Measurements from ENCODE around the gene PPP2R5A. TPM values are rescaled to one million over a fixed set of nuclear protein-coding genes. Genes with fewer than 3 reads are reported as not detected.
"Not testable (repeated sequence)": the region's sequence is repeated elsewhere in the genome, so short reads cannot be mapped to it uniquely, and the experiment has no call there.

PPP2R5A gene
- total RNA-seq, 1 experiment from 2014 or later, result 18.4 TPM

DNA sequence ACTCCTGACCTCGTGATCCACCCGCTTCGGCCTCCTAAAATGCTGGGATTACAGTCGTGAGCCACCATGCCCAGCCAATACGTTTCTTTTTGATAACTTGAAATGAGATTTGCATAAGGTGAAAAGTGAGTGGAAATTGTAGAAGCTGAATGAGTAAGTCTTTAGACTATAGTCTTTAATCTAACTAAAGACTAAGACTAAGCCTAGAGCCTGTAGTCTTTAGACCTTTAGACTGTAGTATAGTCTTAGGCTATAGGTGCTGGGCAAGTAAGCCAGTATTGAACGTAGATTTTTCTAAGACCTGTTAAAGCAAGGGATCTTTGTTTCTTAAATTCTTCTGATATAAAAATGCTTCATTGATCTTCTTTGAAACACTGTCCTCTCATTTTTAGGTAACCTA is 12.1 kb downstream of the PPP2R5A start:
- DNase-seq (ENCODE audit: low spot score), result no peak

GRCh38 chr1:212301580-212301979 is 16.4 kb downstream of the PPP2R5A start:
- no peak for DNase-seq (ENCODE audit: low spot score)

GRCh38 chr1:212302745-212303383 is 17.7 kb downstream of the PPP2R5A start:
- DNase-seq (ENCODE audit: low spot score), result no peak

DNA sequence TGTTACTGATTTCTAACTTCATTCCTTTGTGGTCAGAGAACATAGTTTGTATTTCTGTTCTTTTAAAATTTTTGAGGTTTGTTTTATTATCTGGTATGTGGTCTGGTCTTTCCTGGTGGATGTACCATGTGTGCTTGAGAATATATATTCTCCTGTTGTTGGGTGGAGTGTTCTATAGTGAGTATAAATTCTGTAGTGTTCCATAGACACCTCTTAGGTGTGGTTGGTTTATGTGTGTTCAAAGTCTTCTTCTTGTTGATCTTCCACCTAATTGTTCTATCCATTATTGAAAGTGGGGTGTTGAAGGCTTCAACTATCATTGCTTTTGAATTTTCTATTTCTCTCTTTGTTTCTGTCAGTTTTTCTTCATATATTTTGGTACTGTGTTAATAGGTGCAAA is 20.1 kb downstream of the PPP2R5A start:
- DNase-seq (ENCODE audit: low spot score), result no peak

DNA sequence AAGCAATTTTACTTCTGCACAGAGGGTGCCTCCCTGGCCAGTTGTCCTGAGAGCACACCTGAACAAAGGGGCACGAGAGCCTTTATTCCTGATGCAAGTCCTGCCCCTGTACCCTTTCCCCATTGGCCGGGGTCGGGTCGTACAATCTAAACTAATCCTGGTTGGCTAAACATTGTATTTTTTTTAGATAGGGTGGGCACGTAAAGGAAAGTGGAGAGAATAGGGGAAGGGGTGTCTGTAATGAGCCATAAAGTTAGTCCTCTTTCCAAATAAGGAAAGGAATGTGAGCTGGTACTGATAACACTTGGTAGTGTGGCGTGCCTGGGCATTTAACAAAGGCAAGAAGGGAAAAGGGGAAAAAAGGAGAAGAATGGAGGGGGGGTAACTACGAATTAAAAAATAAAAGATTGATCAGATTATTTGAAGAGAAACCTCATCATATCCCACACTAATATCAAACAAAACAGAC is 20.8 kb downstream of the PPP2R5A start:
- not testable (repeated sequence) for DNase-seq (ENCODE audit: low spot score)

- no peak for DNase-seq (ENCODE audit: low spot score)
Measured at GRCh38 chr1:212309967-212310366, 24.8 kb downstream of the PPP2R5A start.

DNA sequence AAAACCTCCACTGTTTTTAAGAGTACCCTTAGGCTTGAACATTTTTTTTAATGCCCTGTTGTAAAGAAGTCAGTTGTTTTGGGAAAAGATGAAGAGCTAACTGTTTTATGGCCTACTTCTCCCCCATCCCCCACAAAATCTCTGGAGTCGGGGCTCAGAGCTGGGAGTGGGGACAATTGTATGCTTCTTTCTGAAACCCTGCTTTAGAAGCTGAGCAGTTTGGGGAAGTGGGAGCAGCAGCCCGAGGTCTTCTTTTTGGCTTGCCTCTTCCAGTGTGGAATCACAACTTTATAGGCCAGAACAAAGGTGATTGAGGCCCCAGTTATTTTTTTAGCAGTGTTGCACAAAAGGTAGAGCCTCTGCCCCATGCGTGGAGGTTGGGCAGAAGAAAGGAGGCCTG is 25.2 kb downstream of the PPP2R5A start:
- no peak for DNase-seq (ENCODE audit: low spot score)

DNA sequence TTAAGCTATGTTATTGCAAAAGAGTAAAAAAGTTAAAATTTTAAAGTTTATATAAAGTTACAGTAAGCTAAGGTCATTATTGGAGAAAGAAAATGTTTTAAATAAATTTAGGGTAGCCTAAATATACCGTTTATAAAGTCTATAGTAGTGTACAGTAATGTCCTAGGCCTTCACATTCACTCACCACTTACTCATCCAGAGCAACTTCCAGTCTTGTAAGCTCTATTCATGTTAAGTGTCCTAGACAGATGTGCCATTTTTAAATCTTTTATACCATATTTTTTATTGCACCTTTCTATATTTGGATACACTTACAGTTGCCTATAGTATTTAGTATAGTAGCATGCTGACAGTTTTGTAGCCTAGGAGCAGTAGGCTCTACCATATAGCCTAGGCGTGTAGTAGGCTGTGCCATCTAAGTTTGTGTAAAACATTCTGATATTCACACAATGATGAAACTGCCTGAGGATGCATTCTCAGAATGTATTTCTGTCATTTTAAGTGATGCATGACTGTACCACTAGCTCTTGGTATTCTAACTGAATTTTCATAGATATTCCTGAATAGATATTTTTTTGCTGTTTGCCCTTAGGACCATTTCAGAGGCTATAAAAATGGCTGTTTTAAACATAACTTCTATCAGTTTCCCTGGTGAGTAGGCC is 26.8 kb downstream of the PPP2R5A start:
- no peak for DNase-seq (ENCODE audit: low spot score)

GRCh38 chr1:212313616-212314015 is 28.4 kb downstream of the PPP2R5A start:
- no peak for DNase-seq (ENCODE audit: low spot score)

GRCh38 chr1:212315184-212315583 is 30.0 kb downstream of the PPP2R5A start:
- no peak for DNase-seq (ENCODE audit: low spot score)

- DNase-seq (ENCODE audit: low spot score), result peak; percentile 28
Measured at GRCh38 chr1:212315907-212316306, 30.7 kb downstream of the PPP2R5A start.

- no peak for DNase-seq (ENCODE audit: low spot score)
Measured at GRCh38 chr1:212317916-212318315, 32.7 kb downstream of the PPP2R5A start.

DNA sequence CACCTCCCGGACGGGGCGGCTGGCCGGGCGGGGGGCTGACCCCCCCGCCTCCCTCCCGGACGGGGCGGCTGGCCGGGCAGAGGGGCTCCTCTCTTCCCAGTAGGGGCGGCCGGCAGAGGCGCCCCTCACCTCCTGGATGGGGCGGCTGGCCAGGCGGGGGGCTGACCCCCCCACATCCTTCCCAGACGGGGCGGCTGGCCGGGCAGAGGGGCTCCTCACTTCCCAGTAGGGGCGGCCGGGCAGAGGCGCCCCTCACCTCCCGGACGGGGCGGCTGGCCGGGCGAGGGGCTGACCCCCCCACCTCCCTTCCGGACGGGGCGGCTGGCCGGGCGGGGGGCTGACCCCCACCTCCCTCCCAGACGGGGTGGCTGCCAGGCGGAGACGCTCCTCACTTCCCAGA is 35.8 kb downstream of the PPP2R5A start:
- not testable (repeated sequence) for DNase-seq (ENCODE audit: low spot score)

GRCh38 chr1:212323066-212323465 is 37.9 kb downstream of the PPP2R5A start:
- no peak for DNase-seq (ENCODE audit: low spot score)

DNA sequence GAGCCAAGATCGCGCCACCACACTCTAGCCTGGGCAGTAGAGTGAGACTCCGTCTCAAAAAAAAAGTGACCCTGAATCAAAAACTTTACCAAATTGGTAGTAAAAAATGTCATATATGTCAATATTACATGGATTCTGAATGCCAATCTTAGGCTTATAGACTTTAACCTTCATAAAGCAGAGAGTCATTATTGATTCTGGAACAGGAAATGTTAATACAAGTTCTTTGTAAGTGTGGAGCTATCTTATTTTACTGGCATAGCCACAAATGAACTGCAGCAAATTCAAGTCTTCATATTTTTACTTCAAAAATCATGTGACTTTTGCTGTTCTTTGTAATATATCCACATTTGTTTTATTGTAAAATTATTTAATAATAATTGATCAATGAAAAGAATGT is 41.3 kb downstream of the PPP2R5A start:
- no peak for DNase-seq (ENCODE audit: low spot score)

DNA sequence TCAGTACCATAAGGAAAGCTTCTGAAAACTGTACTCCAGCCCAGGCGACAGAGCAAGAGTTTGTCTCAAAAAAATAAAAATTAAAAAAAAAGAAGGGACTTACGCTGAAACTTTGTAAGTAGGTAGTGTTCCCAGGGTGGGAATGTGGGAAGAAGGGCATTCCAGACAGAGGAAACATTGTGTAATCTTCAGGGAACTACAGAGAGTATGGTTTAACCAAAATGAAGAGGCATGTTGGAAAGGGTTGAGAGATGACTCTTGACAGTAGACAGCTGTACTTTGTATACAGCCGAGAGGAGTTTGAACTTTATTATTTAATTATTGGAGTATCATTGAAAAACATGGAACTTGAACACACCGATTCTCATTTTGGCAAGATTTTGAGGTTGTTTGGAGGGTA is 43.0 kb downstream of the PPP2R5A start:
- no peak for DNase-seq (ENCODE audit: low spot score)

GRCh38 chr1:212329105-212329504 is 43.9 kb downstream of the PPP2R5A start:
- no peak for DNase-seq (ENCODE audit: low spot score)

DNA sequence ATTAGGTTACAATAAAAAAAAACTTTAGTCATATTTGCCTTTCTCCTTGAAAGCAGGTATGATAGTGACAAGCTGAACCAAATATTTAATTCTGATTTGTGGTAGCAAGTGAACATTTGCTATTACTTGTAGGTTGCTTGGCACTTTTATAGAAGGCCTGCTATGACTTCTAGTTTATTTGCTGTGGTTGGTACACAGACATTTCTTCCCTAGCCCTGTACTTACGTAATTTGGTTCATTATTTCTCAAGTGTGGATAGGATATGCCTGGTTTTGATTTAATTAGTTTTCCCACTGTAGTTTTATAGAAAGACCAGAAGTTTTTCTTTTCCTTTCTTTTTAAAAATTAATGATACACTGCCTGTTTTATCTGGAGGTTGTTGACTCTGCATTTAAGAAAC is 55.9 kb downstream of the PPP2R5A start:
- no peak for DNase-seq (ENCODE audit: low spot score)

- DNase-seq (ENCODE audit: low spot score), result no peak
Measured at GRCh38 chr1:212344905-212345304, 59.7 kb downstream of the PPP2R5A start.

DNA sequence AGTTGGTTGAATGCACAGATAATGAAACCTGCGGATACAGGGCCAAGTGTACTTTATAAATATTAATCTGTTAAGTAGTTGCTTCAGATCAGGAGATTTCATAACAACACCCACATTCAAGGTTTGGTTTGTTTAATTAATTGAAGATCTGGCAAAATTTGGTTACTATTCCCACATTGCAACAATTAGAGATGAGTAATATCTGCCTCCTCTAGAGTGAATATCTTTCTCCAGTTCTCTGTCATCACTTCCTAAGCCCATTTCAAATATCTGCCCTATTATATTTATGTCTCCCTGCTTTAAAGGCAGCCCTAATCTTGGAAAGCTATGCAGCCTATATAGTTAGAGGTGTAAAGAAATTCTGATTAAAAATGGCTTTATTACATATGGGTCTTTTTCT is 61.4 kb downstream of the PPP2R5A start:
- no peak for DNase-seq (ENCODE audit: low spot score)

DNA sequence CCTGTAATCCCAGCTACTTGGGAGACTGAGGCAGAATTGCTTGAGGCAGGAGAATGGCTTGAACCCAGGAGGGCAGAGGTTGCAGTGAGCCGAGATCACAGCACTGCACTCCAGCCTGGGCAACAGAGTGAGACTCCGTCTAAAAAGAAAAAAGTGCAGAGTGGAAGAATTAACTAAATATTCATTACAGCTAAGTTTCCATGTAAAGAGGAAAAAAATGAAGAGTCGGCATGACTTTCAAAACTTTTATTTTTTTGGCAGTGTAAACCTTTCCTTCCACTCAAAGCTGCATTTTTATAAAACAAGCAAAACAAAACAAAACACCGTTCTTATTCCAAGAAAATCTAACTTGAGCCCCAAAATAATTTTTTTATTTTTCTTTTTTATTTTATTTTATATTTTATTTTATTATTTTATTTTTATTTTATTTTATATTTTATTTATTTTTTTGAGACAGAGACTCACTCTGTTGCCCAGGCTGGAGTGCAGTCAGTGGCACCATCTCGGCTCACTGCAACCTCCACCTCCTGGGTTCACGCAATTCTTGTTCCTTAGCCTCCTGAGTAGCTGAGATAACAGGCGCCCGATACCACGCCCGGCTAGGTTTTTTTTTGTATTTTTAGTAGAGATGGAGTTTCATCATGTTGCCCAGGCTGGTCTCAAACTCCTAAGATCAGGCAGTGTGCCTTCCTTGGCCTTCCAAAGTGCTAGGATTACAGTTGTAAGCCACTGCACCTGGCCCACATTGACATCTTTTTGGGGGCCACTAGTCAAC is 66.6 kb downstream of the PPP2R5A start:
- no peak for DNase-seq (ENCODE audit: low spot score)

DNA sequence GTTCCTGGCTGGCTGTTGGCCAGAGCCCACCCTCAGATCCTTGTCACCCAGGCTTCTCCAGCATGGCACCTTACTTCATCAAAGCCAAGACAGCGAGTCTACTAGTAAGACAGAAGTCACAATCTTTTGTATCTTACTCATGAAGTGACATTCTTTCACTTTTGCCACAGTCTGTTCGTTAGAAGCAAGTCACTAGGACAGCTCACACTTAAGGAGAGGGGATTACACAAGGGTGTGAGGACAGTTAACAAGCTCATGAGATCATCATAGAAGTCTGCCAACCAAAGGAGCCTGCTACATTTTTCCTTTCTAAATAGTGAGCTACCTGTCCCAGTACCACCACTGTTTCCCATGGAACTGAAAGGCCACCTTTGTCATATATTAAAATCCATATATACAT is 68.0 kb downstream of the PPP2R5A start:
- DNase-seq (ENCODE audit: low spot score), result no peak

DNA sequence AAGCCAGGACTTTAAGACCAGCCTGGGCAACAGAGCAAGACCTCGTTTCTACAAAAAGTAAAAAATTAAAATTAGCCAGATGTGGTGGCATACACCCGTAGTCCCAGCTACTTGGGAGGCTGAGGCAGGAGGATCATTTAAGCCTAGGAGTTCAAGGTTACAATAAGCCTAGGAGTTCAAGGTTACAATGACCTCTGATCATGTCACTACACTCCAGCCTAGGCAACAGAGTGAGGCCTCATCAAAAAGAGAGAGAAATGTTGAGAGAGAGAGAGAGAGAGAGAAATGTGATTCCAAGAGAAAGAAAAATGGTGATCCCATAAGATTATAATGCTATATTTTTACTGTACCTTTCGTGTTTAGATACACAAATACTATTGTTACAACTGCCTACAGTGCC is 69.3 kb downstream of the PPP2R5A start:
- no peak for DNase-seq (ENCODE audit: low spot score)
